GM13976 (cell line): ENCODE measurements around the gene GAL.

Experiments
- DNase-seq: peaks from one replicate; pipeline ENCODE4 v3.0.0; 2012; ENCODE audit warnings: low spot score
- in situ Hi-C: fragments of 300-500 bp; cut with MboI; formaldehyde crosslinking; loops from one replicate; pipeline ENCODE4 v1.12.0; 2022; ENCODE audit warnings: low sequenced_read_pairs, mixed read lengths, inconsistent platforms; ENCODE audit not compliant: unreplicated experiment
- TF ChIP-seq, protein P1 (sequence below): IDR thresholded peaks from 2 replicates; pipeline ENCODE4 v1.5.1; 2012; ENCODE audit warnings: borderline replicate concordance, mild to moderate bottlenecking; ENCODE audit not compliant: insufficient read depth; ENCODE audit errors: extremely low read depth, missing control alignments, control extremely low read depth

GAL gene

DNA sequence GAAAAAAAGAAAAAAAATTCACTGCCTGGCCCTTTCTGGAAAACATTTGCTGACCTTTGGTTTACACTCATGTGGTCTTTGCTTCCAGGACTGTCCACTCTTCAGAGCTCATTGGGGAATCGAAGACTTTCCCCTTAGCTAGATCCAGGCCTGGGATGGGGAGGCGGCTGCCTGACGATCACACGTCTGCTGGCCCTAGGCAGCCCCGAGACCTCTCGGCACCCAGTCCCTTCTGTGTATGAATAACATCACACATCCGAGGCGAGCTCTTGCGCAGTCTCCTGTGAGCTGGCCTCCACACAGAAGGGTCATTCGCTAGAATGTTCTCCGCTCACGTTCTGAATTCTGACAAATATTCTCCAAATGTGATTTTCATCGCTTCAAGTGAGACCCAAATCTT is 25.7 kb upstream of the GAL start:
- in situ Hi-C loops = no loop called here
- no peak for DNase-seq
- TF ChIP-seq, protein P1, sequence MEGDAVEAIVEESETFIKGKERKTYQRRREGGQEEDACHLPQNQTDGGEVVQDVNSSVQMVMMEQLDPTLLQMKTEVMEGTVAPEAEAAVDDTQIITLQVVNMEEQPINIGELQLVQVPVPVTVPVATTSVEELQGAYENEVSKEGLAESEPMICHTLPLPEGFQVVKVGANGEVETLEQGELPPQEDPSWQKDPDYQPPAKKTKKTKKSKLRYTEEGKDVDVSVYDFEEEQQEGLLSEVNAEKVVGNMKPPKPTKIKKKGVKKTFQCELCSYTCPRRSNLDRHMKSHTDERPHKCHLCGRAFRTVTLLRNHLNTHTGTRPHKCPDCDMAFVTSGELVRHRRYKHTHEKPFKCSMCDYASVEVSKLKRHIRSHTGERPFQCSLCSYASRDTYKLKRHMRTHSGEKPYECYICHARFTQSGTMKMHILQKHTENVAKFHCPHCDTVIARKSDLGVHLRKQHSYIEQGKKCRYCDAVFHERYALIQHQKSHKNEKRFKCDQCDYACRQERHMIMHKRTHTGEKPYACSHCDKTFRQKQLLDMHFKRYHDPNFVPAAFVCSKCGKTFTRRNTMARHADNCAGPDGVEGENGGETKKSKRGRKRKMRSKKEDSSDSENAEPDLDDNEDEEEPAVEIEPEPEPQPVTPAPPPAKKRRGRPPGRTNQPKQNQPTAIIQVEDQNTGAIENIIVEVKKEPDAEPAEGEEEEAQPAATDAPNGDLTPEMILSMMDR = no peak

DNA sequence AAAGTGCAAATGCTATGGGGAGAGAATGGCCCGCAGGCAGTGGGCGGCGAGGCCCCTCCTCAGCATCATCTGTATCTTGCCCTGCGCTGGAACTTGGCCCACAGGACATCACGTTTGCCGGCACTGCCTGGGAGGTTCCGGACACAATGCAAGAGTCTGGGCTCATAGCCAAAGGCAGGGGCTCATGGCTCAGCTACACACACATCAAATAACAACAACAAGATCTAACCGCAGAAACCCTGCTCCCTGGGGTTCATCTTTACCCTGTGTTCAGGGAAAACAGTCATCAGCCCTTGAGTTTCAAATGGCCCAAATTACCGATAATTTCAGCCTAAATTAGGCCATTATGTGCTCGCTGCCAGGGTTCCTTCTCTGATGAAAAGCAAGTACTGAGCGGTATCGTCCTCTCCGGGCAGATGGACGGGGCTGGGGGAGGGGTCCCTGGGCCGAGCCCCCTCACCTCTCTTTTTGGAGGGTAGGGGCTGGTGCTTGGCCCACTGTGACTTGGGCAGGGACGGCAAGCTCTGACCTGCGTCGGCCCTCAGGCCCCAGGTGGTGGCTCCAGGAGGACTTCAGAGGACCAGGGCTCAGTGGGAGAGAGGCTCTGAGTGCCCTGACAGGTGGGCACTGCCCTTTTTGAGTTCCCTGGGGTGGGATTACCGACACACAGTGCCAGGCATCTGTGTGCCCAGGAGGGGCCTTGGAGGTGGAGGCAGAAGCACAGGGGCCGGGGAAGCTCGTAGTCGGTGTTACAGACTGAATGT is 25.0 kb upstream of the GAL start:
- TF ChIP-seq, protein P1 = no peak
- in situ Hi-C loops = no loop called here
- no peak for DNase-seq

DNA sequence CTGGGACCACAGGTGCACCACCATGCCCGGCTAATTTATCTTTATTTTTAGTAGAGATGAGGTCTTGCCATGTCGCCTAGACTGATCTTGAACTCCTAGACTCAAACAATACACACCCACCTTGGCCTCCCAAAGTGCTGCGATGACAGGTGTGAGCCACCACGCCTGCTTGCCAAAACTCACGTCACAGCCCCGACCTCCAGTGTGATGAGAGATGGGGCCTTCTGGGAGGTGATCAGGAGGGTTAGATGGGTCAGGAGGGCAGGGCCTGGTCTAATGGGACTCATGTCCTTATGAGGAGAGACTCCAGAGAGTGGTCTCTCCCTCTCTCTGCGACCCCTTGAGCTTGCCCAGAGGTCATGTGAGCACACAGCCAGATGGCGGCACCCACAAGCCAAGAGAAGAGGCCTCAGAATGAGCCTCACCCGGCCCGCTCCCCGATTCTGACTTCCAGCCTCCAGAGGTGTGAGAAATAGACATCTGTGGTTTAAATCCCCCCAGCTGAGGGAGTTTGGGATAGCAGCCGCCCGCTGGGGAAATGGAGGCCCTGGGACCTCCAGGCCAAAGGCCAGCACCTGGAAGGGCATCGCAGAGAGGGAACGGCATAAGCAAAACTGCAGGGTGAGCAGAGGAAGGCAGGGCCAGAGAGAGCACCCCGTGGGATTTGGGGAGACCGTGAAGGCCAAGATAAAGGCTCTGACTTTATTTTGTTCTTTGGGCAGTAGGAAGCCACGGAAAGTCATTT is 24.1 kb upstream of the GAL start:
- TF ChIP-seq, protein P1 = no peak
- in situ Hi-C loops = no loop called here
- DNase-seq = no peak

DNA sequence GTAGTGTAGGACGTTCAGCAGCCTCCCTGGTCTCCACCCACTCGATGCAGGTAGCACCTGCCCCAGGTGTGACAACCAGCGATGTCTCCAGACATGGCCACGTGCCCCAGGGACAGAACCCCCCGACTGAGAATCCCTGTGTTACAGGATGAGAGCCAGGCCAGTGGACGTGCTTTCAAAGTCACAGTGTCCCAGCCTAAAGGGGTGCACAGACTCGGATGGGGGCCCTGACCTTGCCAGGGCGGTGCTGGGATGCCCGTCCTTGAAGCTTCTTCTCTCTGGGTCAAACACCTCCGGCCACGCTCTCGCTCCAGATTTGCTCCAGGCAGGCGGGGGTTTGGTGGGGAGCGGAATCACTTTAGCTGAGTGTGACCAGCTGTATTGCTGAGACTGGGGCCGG is 23.3 kb upstream of the GAL start:
- in situ Hi-C loops = no loop called here
- TF ChIP-seq, protein P1 = no peak
- no peak for DNase-seq

DNA sequence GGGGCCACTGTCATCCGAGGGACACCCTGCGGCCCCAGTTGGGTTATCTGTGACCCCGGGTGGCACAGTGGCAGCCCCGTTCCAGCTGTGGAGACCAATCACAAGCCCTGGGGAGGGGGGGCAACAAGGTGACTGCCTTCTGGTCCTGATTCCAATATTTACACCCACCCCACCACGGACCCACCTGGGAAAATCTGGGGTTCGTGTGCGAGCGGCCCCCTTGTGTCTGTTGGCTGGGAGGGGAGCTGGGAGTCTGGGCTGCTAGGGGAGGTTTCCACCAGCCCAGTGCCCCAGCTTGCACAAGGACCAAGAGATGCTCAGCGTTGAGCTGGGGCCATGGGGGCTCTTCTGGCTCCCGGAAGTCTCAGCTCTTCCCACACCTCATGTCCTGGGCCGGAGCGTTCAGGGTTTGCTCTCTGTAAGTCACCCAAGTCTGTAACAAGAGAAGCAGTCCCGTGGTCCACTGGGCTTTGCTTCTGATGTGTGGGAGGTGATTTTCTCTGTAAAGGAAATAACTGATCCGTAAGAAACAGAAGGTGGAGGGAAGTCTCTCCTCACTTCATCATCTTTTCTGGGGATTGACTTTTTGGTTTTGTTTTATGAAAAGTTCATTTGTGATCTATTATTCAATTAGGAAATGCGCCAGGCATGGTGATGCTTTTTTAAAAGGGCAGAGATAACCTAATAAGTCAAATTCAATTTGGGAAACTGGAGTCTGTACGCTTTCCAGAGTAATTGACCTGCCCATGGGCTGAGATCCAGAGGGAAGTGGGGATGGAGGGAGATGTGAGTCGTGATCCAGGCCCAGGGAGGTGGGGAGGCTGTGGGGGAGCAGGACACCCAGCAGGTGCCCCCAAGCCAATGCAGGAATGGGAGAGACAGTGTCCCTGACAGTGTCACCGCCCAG is 22.4 kb upstream of the GAL start:
- in situ Hi-C loops = no loop called here
- TF ChIP-seq, protein P1 = no peak
- no peak for DNase-seq

DNA sequence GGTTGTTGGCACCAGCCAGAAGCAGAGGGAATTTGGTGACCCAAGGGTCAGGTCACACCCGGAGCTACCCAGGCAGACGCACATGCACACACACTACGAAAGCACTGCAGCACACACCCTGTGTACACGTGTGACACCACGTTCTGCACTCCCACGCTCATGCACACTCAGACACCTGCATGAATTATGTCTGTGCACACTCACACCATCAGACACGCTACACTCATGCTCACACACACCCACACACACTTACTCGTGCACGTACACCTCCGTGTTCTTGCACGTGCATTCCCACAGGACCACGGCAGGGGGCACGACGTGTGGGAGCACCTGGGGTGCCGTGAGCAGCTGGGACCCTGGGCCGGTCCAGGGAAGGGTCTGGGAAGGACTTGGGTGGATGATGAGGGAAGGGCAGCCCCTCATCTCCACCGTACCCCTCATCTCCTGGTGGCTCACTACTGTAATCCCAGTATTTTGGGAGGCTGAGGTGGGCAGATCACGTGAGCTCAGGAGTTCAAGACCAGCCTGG is 20.8 kb upstream of the GAL start:
- DNase-seq = no peak
- in situ Hi-C loops = no loop called here

More for the DNA sequence above, 20.8 kb upstream of the GAL start:
- TF ChIP-seq, protein P1 = no peak
